ENCODE measurements around the gene ADM. TPM values are rescaled to one million over a fixed set of nuclear protein-coding genes. Genes with fewer than 3 reads are reported as not detected.

The ADM gene
- total RNA-seq, 1 donor from 2014 or later, result 239 TPM

GRCh38 chr11:10307022-10307399 is 2.1 kb downstream of the ADM start:
- Mint-ChIP-seq H3K27me3 (ENCODE audit: unreplicated experiment) (no peaks in the 10 kb centered on the region), H3K36me3 (ENCODE audit: unreplicated experiment) (peaks cover 27% of the 10 kb centered on the region), H3K9me3 (ENCODE audit: unreplicated experiment) (no peaks in the 10 kb centered on the region), H3K4me3 (ENCODE audit: unreplicated experiment) (peak overlapping the region; percentile 99), H3K27ac (ENCODE audit: unreplicated experiment) (peak overlapping the region; percentile 100), H3K4me1 (ENCODE audit: unreplicated experiment) (peaks cover 37% of the 10 kb centered on the region)
- DNase-seq (ENCODE audit: extremely low spot score, unreplicated experiment), result no peak
- TF ChIP-seq CTCF (IDR thresholded peaks at IDR 0.05), result no peak

GRCh38 chr11:10307400-10308200 is 2.7 kb downstream of the ADM start:
- Mint-ChIP-seq H3K4me3 (ENCODE audit: unreplicated experiment) (peak overlapping the region; percentile 99), H3K9me3 (ENCODE audit: unreplicated experiment) (no peaks in the 10 kb centered on the region), H3K36me3 (ENCODE audit: unreplicated experiment) (peaks cover 27% of the 10 kb centered on the region), H3K27ac (ENCODE audit: unreplicated experiment) (peak overlapping the region; percentile 100), H3K27me3 (ENCODE audit: unreplicated experiment) (no peaks in the 10 kb centered on the region), H3K4me1 (ENCODE audit: unreplicated experiment) (peaks cover 33% of the 10 kb centered on the region)
- peak; percentile 99 for TF ChIP-seq CTCF (IDR thresholded peaks at IDR 0.05)
- DNase-seq (ENCODE audit: extremely low spot score, unreplicated experiment), result peak; percentile 95

- no peak for DNase-seq (ENCODE audit: extremely low spot score, unreplicated experiment)
- Mint-ChIP-seq H3K36me3 (ENCODE audit: unreplicated experiment) (peaks cover 27% of the 10 kb centered on the region), H3K27ac (ENCODE audit: unreplicated experiment) (peak overlapping the region; percentile 100), H3K9me3 (ENCODE audit: unreplicated experiment) (no peaks in the 10 kb centered on the region), H3K27me3 (ENCODE audit: unreplicated experiment) (no peaks in the 10 kb centered on the region), H3K4me3 (ENCODE audit: unreplicated experiment) (peak overlapping the region; percentile 99), H3K4me1 (ENCODE audit: unreplicated experiment) (peaks cover 32% of the 10 kb centered on the region)
- no peak for TF ChIP-seq CTCF (IDR thresholded peaks at IDR 0.05)
These were observed 3.5 kb downstream of the ADM start for GRCh38 chr11:10308201-10308954.

- Mint-ChIP-seq H3K9me3 (ENCODE audit: unreplicated experiment) (no peaks in the 10 kb centered on the region), H3K27me3 (ENCODE audit: unreplicated experiment) (no peaks in the 10 kb centered on the region), H3K4me3 (ENCODE audit: unreplicated experiment) (peak overlapping the region; percentile 99), H3K4me1 (ENCODE audit: unreplicated experiment) (peaks cover 24% of the 10 kb centered on the region), H3K27ac (ENCODE audit: unreplicated experiment) (peak overlapping the region; percentile 100), H3K36me3 (ENCODE audit: unreplicated experiment) (peaks cover 27% of the 10 kb centered on the region)
- no peak for DNase-seq (ENCODE audit: extremely low spot score, unreplicated experiment)
- no peak for TF ChIP-seq CTCF (IDR thresholded peaks at IDR 0.05)
These were observed 4.6 kb downstream of the ADM start for GRCh38 chr11:10309163-10310093.

Measured in osteocyte (in vitro differentiated cells).